ENCODE data around the gene SYNJ2.

Gene SYNJ2

GRCh38 chr6:158003910-158004700 is 22.4 kb downstream of the SYNJ2 start:
- TF ChIP-seq, protein P1, sequence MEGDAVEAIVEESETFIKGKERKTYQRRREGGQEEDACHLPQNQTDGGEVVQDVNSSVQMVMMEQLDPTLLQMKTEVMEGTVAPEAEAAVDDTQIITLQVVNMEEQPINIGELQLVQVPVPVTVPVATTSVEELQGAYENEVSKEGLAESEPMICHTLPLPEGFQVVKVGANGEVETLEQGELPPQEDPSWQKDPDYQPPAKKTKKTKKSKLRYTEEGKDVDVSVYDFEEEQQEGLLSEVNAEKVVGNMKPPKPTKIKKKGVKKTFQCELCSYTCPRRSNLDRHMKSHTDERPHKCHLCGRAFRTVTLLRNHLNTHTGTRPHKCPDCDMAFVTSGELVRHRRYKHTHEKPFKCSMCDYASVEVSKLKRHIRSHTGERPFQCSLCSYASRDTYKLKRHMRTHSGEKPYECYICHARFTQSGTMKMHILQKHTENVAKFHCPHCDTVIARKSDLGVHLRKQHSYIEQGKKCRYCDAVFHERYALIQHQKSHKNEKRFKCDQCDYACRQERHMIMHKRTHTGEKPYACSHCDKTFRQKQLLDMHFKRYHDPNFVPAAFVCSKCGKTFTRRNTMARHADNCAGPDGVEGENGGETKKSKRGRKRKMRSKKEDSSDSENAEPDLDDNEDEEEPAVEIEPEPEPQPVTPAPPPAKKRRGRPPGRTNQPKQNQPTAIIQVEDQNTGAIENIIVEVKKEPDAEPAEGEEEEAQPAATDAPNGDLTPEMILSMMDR (conservative IDR thresholded peaks at IDR 0.05) = no peak
- H3K27ac ChIP-seq = peak overlapping the region; percentile 83; the same call in 1 of the 2 replicates

DNA sequence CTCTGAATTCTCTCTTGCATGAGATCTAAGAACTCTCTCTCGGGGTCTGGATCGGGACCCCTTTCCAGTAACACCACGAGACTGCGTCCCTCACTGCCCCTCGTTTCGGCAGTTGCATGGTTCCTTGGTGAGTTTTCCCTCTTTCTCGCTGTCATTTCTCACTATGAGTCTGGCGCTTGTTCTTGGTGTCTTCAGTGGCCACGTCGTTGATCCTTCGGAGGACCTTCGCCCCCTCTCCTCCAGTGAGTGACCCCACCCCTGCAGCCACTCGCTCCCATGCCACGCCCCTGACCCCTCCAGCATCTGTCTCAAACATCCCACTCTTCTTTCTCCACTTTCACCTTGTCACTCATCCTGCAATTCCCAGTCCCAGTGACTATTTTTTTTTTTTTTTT is 23.0 kb downstream of the SYNJ2 start:
- TF ChIP-seq, protein P1 (conservative IDR thresholded peaks at IDR 0.05) = no peak
- peak overlapping the region; percentile 83; the same call in 1 of the 2 replicates for H3K27ac ChIP-seq

DNA sequence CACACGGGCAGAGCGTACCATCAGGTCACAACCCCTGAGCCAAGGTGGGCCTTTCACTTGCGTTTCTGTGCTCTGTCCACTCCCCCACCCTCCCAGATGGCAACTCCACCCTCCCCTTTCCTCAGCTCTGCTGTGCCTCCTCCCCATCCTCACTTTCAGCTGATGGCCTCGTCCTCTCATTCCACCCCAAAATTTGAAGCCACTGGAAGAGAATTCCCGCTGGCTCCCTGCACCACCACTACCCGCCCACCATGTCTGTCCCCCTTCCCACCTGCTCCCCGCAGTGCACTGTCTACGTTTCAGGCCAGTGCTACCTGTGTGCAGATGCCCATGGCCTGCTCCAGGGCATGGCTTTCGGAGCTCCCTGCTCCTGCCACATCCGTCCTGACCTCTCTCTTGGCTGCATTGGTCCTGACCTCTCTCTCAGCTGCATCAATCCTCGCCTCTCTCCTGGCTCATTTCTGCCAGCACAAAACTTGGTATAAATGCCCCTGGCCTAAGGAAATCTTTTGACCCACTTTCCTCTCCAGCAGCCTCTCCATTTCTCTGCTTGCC is 24.0 kb downstream of the SYNJ2 start:
- TF ChIP-seq, protein P1 (conservative IDR thresholded peaks at IDR 0.05) = no peak
- peak overlapping the region; percentile 2; the same call in 1 of the 2 replicates for H3K27ac ChIP-seq

- TF ChIP-seq, protein P1 (conservative IDR thresholded peaks at IDR 0.05) = no peak
- H3K27ac ChIP-seq = peak overlapping the region; percentile 90; the same call in 1 of the 2 replicates
Observed at GRCh38 chr6:158006331-158006730, 24.7 kb downstream of the SYNJ2 start.

DNA sequence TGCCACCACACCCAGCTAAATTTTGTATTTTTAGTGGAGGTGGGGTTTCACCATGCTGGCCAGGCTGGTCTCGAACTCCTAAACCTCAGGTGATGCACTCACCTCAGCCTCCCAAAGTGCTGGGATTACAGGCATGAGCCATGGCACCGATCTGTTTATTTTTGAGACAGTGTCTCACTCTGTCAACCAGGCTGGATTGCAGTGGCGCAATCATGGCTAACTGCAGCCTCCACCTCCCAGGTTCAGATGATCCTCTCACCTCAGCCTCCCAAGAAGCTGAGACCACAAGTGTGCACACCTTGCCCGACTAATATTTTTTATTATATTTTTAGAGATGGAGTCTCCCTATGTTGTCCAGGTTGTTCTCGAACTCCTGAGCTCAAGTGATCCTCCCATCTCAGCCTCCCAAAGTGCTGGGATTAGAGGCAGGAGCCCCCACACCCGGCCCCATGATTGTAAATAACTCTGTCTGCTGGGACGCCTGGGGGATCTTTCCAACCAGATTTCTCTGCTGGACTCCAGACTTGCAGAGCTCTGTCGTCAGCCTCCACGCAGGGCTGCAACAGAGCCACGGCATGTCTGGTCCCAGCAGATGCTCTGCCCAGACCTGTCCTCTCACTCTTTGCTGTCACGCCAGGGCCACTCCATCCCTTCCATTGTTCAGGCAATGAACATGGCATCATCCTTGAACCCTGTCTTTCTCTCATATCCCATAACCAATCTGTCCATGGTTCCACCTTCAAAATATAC is 25.3 kb downstream of the SYNJ2 start:
- TF ChIP-seq, protein P1 (conservative IDR thresholded peaks at IDR 0.05) = no peak
- peak overlapping the region; percentile 90; the same call in 1 of the 2 replicates for H3K27ac ChIP-seq

DNA sequence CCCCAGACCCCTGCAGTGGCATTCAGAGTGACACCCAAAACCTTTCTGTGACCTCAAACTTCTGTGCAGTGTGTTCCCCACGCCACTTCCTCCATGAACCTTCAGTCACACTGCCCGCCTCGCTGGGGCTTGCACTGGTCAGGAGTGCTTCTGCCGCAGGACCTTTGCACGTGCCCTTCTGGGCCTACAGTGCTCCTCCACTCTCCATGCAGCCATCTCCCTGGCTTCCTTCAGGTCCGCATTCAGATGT is 27.1 kb downstream of the SYNJ2 start:
- TF ChIP-seq, protein P1 (conservative IDR thresholded peaks at IDR 0.05) = no peak
- H3K27ac ChIP-seq = peak overlapping the region; percentile 90

DNA sequence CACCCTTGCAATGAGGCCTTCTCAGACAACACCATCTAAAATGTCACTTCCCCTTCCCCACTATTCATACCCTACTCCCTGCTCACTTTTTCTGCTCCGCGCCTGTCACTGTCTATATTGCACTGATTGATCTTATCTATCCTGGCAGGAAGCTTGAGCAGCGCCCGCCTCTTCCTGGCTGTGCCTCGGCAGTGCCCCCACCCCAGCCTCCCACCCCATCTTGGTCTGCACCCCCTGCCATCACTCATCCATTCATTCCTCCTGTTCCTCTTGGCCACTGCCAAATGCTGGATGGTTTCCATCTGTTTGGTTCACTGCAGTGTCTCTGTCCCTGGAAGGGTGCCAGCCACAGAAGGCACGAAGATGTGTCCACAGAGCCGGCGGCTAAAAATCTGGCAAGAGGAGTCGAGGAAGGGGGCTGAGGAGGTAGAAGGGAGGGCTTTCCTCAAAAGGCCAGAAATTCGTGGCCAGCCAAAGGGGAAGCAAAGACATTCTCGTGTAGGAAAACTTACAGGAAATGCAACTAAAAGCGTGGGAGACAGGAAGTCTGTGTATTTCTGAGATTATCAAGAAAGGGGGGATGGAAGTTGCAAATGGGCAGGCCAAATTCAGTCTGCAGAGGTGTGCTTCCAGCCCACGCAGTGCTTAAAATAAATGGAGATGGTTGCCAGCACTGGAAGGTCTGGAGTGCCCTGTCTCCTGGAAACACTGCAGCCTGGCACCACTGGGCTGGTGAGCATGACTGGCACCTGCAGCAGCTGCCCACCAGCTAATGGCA is 27.6 kb downstream of the SYNJ2 start:
- TF ChIP-seq, protein P1 (conservative IDR thresholded peaks at IDR 0.05) = no peak
- peak overlapping the region; percentile 90 for H3K27ac ChIP-seq
